Upper lobe of left lung (tissue), 6 donors: Measurements from ENCODE around the gene ANKRD49. TPM values are rescaled to one million over a fixed set of nuclear protein-coding genes. Genes with fewer than 3 reads are reported as not detected.

ENCODE experiments used
- ATAC-seq, 2 donors: fragments of 200-7000 bp; cut with Tn5 transposase; one replicate each; pipeline ENCODE4 v1.9.1; 2022; ENCODE audit warnings: mild to moderate bottlenecking in 2 of 2, moderate library complexity in 2 of 2; ENCODE audit not compliant: low FRiP score in 2 of 2
- DNase-seq, 2 donors: peaks; one replicate each; pipeline ENCODE4 v3.0.0-alpha.2; 2019 to 2020
- H3K27ac ChIP-seq, 4 donors: fragments of 200-600 bp; sonication (generic); one replicate each; pipeline ENCODE4 v1.5.1; 2016 to 2019
- H3K27me3 ChIP-seq, 4 donors: fragments of 200-600 bp; sonication (generic); one replicate each; pipeline ENCODE4 v1.5.1; 2017 to 2019
- H3K36me3 ChIP-seq, 4 donors: fragments of 200-600 bp; sonication (generic); one replicate each; pipeline ENCODE4 v1.5.1; 2016 to 2019
- H3K4me1 ChIP-seq, 4 donors: fragments of 200-600 bp; sonication (generic); one replicate each; pipeline ENCODE4 v1.5.1; 2018 to 2019
- H3K4me3 ChIP-seq, 4 donors: fragments of 200-600 bp; sonication (generic); one replicate each; pipeline ENCODE4 v1.5.1; 2017 to 2019; ENCODE audit warnings: mild to moderate bottlenecking in 2 of 4, moderate library complexity in 1 of 4
- H3K9me3 ChIP-seq, 4 donors: fragments of 200-600 bp; sonication (generic); one replicate each; pipeline ENCODE4 v1.5.1; 2018 to 2019
- EP300 ChIP-seq, 4 donors: sonication (generic); formaldehyde crosslinking; IDR thresholded peaks; one replicate each; pipeline ENCODE4 v1.5.1; 2017; ENCODE audit warnings: antibody characterized with exemption in 4 of 4, control low read depth in 2 of 4
- POLR2A ChIP-seq, 4 donors: fragments of 450-650 bp; IDR thresholded peaks; one replicate each; pipeline ENCODE4 v1.5.1; 2016 to 2017; ENCODE audit warnings: antibody characterized with exemption in 4 of 4, mild to moderate bottlenecking in 2 of 4
- POLR2AphosphoS5 ChIP-seq, 2 donors: sonication (generic); formaldehyde crosslinking; IDR thresholded peaks; one replicate each; pipeline ENCODE4 v1.5.1; 2017; ENCODE audit warnings: antibody characterized with exemption in 2 of 2
- WGBS, 2 donors: methylation state at CpG; one replicate each; pipeline ENCODE4 v1.1.5; 2017 to 2018; 5-methylcytosine and 5-hydroxymethylcytosine counted together
- total RNA-seq, 6 donors: library from RNA; depleted of rRNA in 4 of 6; stranded (reverse); fragments of >200 nt in 4 of 6; gene quantifications; one replicate each; pipeline versions ENCODE4 v1.1.0 to v1.2.1, GENCODE V29; 2016 to 2021
- TF ChIP-seq, protein P1 (sequence below), 6 experiments: fragments of 450-650 bp in 4 of 6; fragments of 200-600 bp in 2 of 6; sonication (generic) in 2 of 6; IDR thresholded peaks; one replicate each; pipeline ENCODE4 v1.5.1; 2016 to 2019; ENCODE audit warnings: antibody characterized with exemption in 6 of 6
- donor health status: DM: no; HTN: no; CAD: no; lungs with moderate emphysema.
- donor health status: DM: no; HTN: yes; CAD: no; lungs with severe emphysema.

The ANKRD49 gene
- total RNA-seq, 6 donors from 2014 or later: 9.5 to 42.7 (median 18.4) TPM

DNA sequence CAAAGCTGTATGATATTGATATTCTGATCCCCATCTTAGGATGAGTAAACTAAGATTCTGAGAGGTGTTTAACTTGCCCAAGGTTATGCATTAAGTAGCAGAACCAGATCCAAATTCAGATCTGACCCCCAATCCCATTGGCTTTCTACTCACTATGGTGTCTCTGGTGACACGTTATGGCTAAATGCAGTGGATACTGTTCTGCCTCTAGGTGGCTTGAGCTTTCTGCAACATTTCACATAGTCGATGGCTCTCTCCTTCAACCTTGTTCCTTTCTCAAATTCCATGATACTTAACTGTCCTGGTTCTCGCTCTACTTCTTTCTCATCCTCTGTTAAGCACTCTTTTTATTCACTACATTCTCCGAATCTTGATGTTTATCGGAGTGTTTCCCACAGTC, 27.9 kb downstream of the ANKRD49 start:
- no peaks in the 10 kb centered on the region for H3K36me3 ChIP-seq
- ATAC-seq (peak in 1 of 2 donors; percentile 71), DNase-seq (no peak)
- no peaks in the 10 kb centered on the region for H3K27me3 ChIP-seq
- WGBS, 2 donors: 59 to 66% methylated on average over 4 to 5 of the region's 5 CpGs
- H3K4me1 ChIP-seq: peaks cover 0 to 11% (median 0%) of the 10 kb centered on the region in 4 donors
- H3K27ac ChIP-seq: no peak overlapping the region
- no peak overlapping the region for H3K4me3 ChIP-seq
- TF ChIP-seq POLR2A (IDR thresholded peaks at IDR 0.05) (no peak), POLR2AphosphoS5 (IDR thresholded peaks at IDR 0.05) (no peak)
- TF ChIP-seq, protein P1, sequence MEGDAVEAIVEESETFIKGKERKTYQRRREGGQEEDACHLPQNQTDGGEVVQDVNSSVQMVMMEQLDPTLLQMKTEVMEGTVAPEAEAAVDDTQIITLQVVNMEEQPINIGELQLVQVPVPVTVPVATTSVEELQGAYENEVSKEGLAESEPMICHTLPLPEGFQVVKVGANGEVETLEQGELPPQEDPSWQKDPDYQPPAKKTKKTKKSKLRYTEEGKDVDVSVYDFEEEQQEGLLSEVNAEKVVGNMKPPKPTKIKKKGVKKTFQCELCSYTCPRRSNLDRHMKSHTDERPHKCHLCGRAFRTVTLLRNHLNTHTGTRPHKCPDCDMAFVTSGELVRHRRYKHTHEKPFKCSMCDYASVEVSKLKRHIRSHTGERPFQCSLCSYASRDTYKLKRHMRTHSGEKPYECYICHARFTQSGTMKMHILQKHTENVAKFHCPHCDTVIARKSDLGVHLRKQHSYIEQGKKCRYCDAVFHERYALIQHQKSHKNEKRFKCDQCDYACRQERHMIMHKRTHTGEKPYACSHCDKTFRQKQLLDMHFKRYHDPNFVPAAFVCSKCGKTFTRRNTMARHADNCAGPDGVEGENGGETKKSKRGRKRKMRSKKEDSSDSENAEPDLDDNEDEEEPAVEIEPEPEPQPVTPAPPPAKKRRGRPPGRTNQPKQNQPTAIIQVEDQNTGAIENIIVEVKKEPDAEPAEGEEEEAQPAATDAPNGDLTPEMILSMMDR (IDR thresholded peaks at IDR 0.05): peak in 5 of 6 experiments; percentile 10 to 35 (median 15)
- H3K9me3 ChIP-seq: no peaks in the 10 kb centered on the region

DNA sequence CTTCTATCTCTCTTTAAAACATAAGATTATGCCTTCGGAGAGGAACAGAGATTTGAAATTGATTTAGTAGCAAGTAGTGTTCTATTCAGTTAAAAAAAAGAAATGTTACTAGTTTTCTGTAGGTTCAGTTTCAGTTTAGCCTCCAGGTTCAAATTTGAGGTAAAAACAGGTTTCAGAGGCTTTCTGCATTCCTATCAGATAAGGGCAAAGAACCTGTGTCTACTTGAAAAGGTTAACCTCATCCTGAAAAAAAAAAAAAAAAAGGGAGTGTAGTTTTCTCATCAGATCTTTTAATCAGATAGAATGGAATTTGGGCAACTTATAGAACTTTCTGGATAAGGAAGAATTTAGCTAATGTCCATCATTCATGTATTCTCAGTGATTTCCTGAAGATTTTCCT, 30.6 kb downstream of the ANKRD49 start:
- ATAC-seq (no peak), DNase-seq (no peak)
- no peaks in the 10 kb centered on the region for H3K27me3 ChIP-seq
- no peaks in the 10 kb centered on the region for H3K9me3 ChIP-seq
- WGBS, 2 donors: 78 to 91% methylated on average over 1 of the region's 1 CpG
- no peaks in the 10 kb centered on the region for H3K36me3 ChIP-seq
- H3K27ac ChIP-seq: no peak overlapping the region
- H3K4me3 ChIP-seq: no peak overlapping the region
- TF ChIP-seq EP300 (IDR thresholded peaks at IDR 0.05): no peak
- TF ChIP-seq, protein P1 (IDR thresholded peaks at IDR 0.05): no peak
- no peak for TF ChIP-seq POLR2AphosphoS5 (IDR thresholded peaks at IDR 0.05)
- TF ChIP-seq POLR2A (IDR thresholded peaks at IDR 0.05): no peak
- H3K4me1 ChIP-seq: peaks cover 0 to 11% (median 0%) of the 10 kb centered on the region in 4 donors

DNA sequence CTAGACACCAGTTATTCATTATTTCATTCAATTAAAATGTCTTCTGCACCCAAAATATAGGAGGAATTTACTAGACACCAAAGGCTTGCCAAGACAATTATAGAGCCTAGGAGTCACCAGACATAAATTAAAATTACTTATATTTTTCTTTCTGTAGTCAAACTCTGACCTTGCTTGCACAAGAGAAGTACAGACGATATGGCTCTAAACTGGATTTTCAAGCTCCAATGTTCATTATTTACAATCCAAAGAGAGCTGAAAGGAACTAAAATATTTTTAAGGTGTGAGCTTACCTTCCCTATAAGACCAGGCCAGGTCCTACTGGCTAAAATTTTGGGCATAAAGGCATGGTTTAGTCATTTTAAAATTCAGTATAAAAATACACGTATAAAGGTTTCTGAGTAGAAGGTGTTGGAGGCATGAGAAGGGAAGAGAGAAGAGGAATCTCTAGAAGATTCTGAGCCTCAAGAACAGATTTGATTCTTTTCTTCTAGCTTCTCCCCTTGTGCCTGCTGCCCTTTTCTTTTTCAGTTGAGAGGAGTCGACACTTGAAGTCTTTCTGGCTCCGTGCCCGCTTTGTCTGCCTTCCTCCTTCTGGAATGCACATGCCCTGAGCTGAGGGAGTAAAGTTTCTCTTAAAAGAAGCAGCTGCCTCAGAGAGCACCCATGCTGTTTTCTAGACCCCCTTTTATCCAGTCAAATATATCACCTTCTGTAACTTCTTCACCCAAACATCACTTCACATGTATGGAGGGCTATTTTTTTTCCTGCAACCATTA, 32.0 kb downstream of the ANKRD49 start:
- WGBS, 2 donors: 24 to 33% methylated on average over 5 of the region's 5 CpGs
- no peak overlapping the region for H3K27ac ChIP-seq
- peaks cover 0 to 5% (median 0%) of the 10 kb centered on the region in 4 donors for H3K4me1 ChIP-seq
- DNase-seq (peak in 1 of 2 donors; percentile 81), ATAC-seq (no peak)
- H3K27me3 ChIP-seq: no peaks in the 10 kb centered on the region
- no peak for TF ChIP-seq POLR2AphosphoS5 (IDR thresholded peaks at IDR 0.05)
- H3K36me3 ChIP-seq: no peaks in the 10 kb centered on the region
- no peaks in the 10 kb centered on the region for H3K9me3 ChIP-seq
- no peak overlapping the region for H3K4me3 ChIP-seq

DNA sequence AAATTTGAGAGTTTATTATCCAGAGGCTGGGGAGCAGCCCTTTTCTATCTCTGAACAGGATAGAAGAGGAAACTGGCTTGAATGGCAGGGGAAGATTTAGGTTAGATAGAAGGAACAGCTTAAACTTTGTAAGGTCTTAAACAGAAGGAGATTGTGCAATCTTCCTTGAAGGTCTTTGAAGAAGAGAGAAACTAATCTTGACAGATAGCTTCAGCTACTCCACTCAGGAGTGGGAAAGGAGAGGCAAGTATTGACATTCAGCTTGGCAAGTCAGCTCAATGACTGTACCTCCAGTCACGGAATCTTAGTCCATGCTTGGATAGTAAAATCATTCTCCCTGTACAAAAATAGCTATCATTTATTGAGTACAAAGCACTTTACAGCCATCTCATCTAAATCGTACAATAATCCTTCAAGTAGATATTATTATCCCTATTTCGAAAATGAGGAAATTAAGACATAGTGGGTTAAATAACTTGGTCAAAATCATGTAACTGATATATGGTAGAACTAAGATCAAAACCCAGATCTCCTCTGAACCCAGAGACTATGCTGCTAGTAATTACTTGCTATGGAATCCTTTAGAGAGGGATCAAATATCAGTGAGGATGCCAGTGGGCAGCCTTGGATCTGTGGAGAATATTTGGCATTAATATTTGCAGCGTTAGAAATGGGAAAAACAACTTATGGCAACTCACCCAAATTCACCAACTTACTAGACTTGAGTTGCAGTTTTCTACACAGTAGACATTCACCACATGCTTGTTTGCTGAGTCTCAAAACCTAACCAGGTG, 33.1 kb downstream of the ANKRD49 start:
- Histone ChIP-seq H3K4me3 (no peak overlapping the region), H3K27me3 (no peaks in the 10 kb centered on the region), H3K36me3 (no peaks in the 10 kb centered on the region), H3K4me1 (peaks cover 0 to 5% (median 0%) of the 10 kb centered on the region in 4 donors), H3K9me3 (no peaks in the 10 kb centered on the region), H3K27ac (no peak overlapping the region)
- no peak for TF ChIP-seq POLR2A (IDR thresholded peaks at IDR 0.05)
- TF ChIP-seq, protein P1 (IDR thresholded peaks at IDR 0.05): no peak
- no peak for TF ChIP-seq POLR2AphosphoS5 (IDR thresholded peaks at IDR 0.05)
- 60 to 76% methylated on average over 4 of the region's 4 CpGs for WGBS, 2 donors
- ATAC-seq (no peak), DNase-seq (no peak)

DNA sequence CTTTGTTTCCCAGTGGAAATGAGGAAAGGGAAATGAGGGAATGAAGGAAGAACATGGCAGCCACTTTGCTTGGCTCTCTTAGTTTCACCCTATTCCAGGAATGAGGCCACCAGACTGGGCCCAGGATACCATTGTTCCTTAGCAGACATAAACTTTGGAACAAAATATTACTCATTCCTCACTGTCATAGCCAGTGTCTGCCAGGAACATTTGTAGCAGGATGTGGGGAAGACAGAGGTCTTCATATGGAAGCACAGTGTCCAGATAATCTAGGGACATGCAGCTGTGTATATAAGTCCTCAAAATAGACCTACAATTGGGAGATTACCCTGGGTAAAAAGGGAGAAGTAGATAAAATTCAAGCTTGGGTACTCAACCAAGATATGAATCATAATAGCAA, 34.8 kb downstream of the ANKRD49 start:
- no peaks in the 10 kb centered on the region for H3K36me3 ChIP-seq
- TF ChIP-seq POLR2A (IDR thresholded peaks at IDR 0.05): no peak
- no peak for TF ChIP-seq POLR2AphosphoS5 (IDR thresholded peaks at IDR 0.05)
- TF ChIP-seq EP300 (IDR thresholded peaks at IDR 0.05): no peak
- TF ChIP-seq, protein P1 (IDR thresholded peaks at IDR 0.05): no peak
- peaks cover 0 to 5% (median under 1%) of the 10 kb centered on the region in 4 donors for H3K4me1 ChIP-seq
- no peak overlapping the region for H3K4me3 ChIP-seq
- ATAC-seq (no peak), DNase-seq (no peak)
- no peaks in the 10 kb centered on the region for H3K9me3 ChIP-seq
- H3K27me3 ChIP-seq: no peaks in the 10 kb centered on the region
- no peak overlapping the region for H3K27ac ChIP-seq
